GM19468 (cell line): ENCODE data around the gene LAMA2.
"Not testable (repeated sequence)": the region's sequence is repeated elsewhere in the genome, so short reads cannot be mapped to it uniquely, and the experiment has no call there.

Experiments
- ATAC-seq: cut with Tn5 transposase; IDR thresholded peaks from one replicate; pipeline ENCODE4 v1.9.1; 2021; ENCODE audit warnings: mild to moderate bottlenecking, moderate library complexity, moderate number of reproducible peaks; ENCODE audit not compliant: unreplicated experiment; ENCODE audit errors: extremely low read depth

The LAMA2 gene

GRCh38 chr6:129163551-129163950 is 280.6 kb downstream of the LAMA2 start:
- ATAC-seq: no peak

DNA sequence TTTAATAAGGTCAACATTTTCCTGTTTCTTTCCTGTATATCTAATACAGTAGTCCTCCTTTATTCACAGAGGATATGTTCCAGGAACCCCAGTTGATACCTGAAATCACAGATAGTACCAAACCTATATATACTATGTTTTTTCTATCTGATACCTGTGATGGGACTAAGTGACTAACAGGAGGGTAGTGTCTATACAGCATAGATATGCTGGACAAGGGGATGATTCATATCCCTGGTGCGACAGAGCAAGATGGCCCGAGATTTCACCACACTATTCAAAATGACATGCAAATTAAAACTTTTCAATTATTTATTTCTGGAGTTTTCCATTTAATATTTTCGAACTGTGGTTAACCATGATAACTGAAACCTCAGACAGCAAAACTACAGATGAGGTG is 281.1 kb downstream of the LAMA2 start:
- no peak for ATAC-seq

DNA sequence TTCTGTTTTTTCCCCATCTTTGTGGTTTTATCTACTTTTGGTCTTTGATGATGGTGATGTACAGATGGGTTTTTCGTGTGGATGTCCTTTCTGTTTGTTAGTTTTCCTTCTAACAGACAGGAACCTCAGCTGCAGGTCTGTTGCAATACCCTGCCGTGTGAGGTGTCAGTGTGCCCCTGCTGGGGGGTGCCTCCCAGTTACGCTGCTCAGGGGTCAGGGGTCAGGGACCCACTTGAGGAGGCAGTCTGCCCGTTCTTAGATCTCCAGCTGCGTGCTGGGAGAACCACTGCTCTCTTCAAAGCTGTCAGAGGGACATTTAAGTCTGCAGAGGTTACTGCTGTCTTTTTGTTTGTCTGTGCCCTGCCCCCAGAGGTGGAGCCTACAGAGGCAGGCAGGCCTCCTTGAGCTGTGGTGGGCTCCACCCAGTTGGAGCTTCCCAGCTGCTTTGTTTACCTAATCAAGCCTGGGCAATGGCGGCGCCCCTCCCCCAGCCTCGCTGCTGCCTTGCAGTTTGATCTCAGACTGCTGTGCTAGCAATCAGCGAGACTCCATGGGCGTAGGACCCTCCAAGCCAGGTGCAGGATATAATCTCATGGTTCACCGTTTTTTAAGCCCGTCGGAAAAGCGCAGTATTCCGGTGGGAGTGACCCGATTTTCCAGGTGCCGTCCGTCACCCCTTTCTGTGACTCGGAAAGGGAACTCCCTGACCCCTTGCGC is 289.5 kb downstream of the LAMA2 start:
- not testable (repeated sequence) for ATAC-seq

GRCh38 chr6:129175066-129175465 is 292.1 kb downstream of the LAMA2 start:
- ATAC-seq: no peak

- ATAC-seq: no peak
Observed at GRCh38 chr6:129177801-129178200, 294.9 kb downstream of the LAMA2 start.

GRCh38 chr6:129179283-129179682 is 296.3 kb downstream of the LAMA2 start:
- no peak for ATAC-seq

DNA sequence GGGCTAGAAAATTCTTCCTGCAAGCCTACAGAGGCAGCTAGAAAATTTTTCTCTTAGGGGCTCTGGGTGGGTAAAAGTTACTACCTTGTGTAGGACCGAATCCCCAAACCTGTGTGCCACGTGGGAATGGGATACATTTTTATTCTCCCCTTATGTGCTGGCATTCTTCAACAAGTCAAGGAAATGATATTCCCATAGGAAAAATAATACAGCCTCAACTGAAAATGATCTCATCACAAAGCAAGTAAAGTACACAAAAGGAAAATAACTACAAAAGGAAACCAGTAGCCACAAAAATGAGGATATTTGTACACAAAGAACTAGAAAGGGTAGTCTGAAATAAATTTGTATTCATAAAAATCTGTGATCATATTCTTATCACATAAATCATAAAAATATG is 298.1 kb downstream of the LAMA2 start:
- no peak for ATAC-seq

DNA sequence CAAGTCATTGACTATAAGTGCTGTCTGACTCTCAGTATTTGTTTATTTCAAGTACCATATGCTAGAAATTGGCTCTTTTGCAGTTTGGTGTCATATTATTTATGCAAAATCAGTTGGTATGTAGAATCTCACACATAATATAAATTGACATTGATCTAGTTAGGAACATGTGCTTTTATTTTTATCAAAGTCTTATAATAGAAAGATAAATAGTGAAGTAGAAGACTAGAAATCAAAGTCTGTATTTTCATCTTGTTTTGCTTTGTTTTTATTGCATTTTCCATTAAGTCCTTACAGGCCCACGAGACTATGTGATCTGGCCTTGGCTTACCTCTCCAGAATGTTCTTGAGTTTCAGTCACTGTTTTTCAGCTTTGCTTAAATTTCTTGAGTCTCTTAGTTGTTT is 300.3 kb downstream of the LAMA2 start:
- ATAC-seq: no peak

GRCh38 chr6:129183681-129184301 is 300.9 kb downstream of the LAMA2 start:
- no peak for ATAC-seq

- ATAC-seq: no peak
Observed at GRCh38 chr6:129184324-129184723, 301.4 kb downstream of the LAMA2 start.

DNA sequence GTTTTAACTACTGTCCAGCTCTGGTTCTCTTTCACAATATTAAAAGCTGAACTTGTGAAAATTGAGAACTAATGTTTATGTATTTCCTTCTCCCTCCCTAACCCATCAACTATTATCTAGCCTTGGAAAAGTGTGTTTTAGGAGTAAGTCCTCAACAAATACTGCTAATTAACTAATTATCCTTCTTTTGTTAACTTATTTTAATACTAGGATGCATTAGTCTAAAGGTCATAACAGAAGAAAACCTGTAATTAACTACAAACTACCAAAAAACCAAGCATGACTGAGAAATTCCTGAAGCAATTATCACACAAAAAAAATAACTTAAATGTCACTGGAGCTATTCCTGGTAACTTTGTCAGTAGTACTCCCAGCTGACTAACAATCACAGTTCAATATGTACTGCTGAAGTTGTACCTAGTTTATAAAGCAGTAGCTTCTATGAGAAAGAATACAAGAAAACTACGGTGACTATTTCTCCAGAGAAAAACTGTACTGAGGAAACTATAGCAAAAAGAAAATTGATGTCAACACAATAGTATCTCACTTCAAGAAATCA is 301.9 kb downstream of the LAMA2 start:
- no peak for ATAC-seq

GRCh38 chr6:129186988-129187387 is 304.1 kb downstream of the LAMA2 start:
- no peak for ATAC-seq

- ATAC-seq: no peak
Observed at GRCh38 chr6:129188306-129188705, 305.4 kb downstream of the LAMA2 start.

DNA sequence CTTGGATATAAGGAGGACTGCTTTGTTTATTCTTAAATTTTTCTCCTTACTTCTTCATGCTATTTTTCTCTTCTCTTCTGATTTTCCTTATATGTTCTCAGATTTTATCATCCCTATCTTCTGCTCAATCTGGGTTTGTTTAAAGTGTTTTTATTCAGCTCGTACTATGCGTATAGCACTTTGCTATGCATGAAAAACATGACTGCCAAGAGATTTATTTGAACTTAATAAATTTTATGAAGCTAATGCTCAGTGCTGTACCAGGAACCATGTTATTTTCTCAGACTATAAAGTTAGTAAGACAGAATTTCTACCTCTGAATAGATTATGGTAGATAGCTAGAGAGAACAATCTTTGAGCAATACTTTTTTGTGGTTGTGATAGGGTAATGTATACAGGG is 305.9 kb downstream of the LAMA2 start:
- ATAC-seq: no peak

GRCh38 chr6:129189266-129189665 is 306.3 kb downstream of the LAMA2 start:
- ATAC-seq: no peak

- ATAC-seq: no peak
Observed at GRCh38 chr6:129191235-129191634, 308.3 kb downstream of the LAMA2 start.

GRCh38 chr6:129192458-129192989 is 309.6 kb downstream of the LAMA2 start:
- no peak for ATAC-seq

DNA sequence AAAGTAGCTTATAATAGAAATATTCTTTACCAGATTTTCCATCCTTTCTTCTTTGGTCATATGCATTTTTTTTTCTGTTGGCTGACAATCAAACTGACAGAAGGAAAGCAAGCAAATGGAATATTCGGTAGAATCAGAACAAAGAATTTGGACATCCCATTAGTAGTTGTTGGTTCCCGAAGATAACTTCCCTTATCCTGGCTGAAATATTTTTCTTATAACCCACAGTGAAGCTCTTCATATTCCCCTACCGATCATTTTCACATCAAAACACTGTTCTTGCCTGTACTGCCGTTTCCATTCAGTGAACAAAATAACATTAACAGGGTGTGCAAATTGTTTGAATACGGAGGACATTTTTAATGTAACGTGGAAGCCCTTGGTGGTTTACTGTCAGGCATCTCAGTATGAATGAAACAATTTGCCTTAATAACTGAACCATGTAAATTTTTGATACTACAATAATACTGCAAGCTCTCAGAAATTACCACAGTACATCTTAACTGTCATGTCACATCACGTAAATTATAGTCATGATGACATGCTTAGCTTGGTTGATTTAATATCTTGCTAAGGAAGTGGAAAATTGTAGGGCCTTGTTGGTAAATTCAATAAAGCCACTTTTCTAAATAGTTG is 311.5 kb downstream of the LAMA2 start:
- no peak for ATAC-seq

DNA sequence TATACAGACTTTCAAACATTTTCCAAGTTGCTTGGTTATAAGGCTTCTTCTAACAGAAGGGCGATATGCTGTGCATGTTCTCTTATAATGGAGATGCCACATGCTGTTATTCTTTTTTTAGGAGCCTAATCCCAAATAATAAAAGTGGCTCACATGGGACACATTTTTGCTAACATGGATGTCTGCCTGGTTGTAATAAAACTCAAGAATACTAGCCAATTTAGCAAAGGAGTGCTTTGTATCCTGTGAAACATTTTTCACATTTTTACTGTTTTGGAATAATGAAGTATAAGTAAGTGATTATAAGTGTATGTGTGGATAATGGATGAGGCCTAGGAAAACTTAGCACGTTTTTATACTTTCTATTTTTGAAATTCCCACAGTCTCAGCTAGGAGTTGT is 312.2 kb downstream of the LAMA2 start:
- no peak for ATAC-seq

GRCh38 chr6:129195643-129196042 is 312.7 kb downstream of the LAMA2 start:
- ATAC-seq: no peak

GRCh38 chr6:129197154-129197553 is 314.2 kb downstream of the LAMA2 start:
- ATAC-seq: no peak
